ENCODE data around the gene EPHB2.

The EPHB2 gene

GRCh38 chr1:22737374-22738068 is 26.9 kb downstream of the EPHB2 start:
- no peak for TF ChIP-seq CTCF (IDR thresholded peaks at IDR 0.05; ENCODE audit: insufficient read depth, missing control alignments)
- FAIRE-seq (no peak), DNase-seq (ENCODE audit: insufficient read length, low spot score) (no peak)

DNA sequence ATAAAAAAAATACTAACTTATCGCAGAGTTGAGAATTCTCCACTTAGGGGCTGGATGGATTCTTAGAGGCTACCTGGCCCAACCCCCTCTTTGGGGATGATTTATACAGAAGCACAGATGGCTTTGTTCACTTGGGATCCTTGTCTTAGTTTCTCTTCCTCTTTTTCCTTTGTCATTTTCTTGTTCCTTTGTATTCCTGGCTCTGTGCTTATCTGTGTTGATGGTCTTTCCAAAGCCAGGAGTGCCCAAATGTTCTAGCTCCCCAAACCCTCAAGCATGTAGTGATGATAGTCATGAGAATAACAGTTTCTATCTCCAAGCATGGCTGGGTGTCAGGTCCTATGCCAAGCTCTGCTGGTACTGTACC is 27.4 kb downstream of the EPHB2 start:
- no peak for FAIRE-seq

DNA sequence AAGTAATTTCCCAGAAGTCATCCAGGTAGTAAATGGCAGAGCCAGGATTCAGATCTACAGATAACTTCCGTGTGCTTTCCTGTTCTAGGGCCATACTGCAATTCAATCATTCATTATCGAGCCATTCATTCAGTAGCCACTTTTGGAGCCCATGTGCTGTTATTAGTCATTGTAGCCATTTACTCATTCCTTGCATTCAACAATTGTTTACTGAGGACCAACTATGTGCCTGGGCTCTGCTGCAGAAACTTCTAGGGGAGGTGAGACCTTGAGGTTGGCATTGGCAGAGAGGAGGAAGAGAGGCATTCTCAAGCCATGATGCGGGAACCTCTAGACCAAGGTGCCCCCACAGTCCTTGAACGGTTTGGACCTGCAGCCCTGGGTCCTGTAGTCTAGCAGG is 27.9 kb downstream of the EPHB2 start:
- DNase-seq (ENCODE audit: insufficient read length, low spot score) (no peak), FAIRE-seq (no peak)
- no peak for TF ChIP-seq CTCF (IDR thresholded peaks at IDR 0.05; ENCODE audit: insufficient read depth, missing control alignments)

More for the DNA sequence above, 27.4 kb downstream of the EPHB2 start:
- TF ChIP-seq CTCF (IDR thresholded peaks at IDR 0.05; ENCODE audit: insufficient read depth, missing control alignments) = no peak
- no peak for DNase-seq (ENCODE audit: insufficient read length, low spot score)

- no peak for FAIRE-seq
- DNase-seq (ENCODE audit: insufficient read length, low spot score) = no peak
- no peak for TF ChIP-seq CTCF (IDR thresholded peaks at IDR 0.05; ENCODE audit: insufficient read depth, missing control alignments)
Measured at GRCh38 chr1:22739648-22740385, 29.2 kb downstream of the EPHB2 start.

DNA sequence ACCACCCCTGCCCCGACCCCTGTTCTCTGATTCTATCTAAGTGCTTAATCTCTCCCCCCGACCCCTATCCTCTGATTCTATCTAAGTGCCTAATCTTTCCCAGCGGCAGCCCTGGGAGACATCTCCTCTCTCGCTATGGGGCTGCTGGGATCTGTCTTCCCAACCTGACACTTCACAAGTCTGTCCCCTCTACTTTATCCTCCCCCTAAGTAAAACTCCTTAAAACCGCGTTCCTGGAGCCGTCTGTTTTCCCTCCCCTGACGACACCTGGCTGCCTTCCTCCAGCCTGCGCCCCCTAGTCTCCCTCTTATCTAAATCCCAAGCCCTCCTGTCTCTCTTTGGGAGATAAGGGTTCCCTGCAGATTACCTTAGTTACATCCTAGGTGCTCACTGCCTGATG is 30.5 kb downstream of the EPHB2 start:
- no peak for TF ChIP-seq CTCF (IDR thresholded peaks at IDR 0.05; ENCODE audit: insufficient read depth, missing control alignments)
- no peak for DNase-seq (ENCODE audit: insufficient read length, low spot score)
- no peak for FAIRE-seq

- FAIRE-seq (no peak), DNase-seq (ENCODE audit: insufficient read length, low spot score) (no peak)
- TF ChIP-seq CTCF (IDR thresholded peaks at IDR 0.05; ENCODE audit: insufficient read depth, missing control alignments) = no peak
Measured at GRCh38 chr1:22745669-22746585, 35.3 kb downstream of the EPHB2 start.
